ENCODE data around the gene SPNS1.

SPNS1 gene

GRCh38 chr16:28990375-28991040 is 15.9 kb downstream of the SPNS1 start:
- DNase-seq (ENCODE audit: low read depth), result no peak

- no peak for DNase-seq (ENCODE audit: low read depth)
Observed at GRCh38 chr16:28991687-28992086, 17.1 kb downstream of the SPNS1 start.

- no peak for DNase-seq (ENCODE audit: low read depth)
Observed at GRCh38 chr16:28992496-28992895, 17.9 kb downstream of the SPNS1 start.

GRCh38 chr16:28998837-28999236 is 24.3 kb downstream of the SPNS1 start:
- no peak for DNase-seq (ENCODE audit: low read depth)

GRCh38 chr16:28999577-28999976 is 25.0 kb downstream of the SPNS1 start:
- no peak for DNase-seq (ENCODE audit: low read depth)

- no peak for DNase-seq (ENCODE audit: low read depth)
Observed at GRCh38 chr16:29000019-29000418, 25.4 kb downstream of the SPNS1 start.

- DNase-seq (ENCODE audit: low read depth), result peak; percentile 32
Observed at GRCh38 chr16:29004496-29005139, 30.0 kb downstream of the SPNS1 start.

- DNase-seq (ENCODE audit: low read depth), result peak; percentile 58
Observed at GRCh38 chr16:29007730-29008593, 33.4 kb downstream of the SPNS1 start.

- DNase-seq (ENCODE audit: low read depth), result no peak
Observed at GRCh38 chr16:29009050-29009837, 34.7 kb downstream of the SPNS1 start.

- no peak for DNase-seq (ENCODE audit: low read depth)
Observed at GRCh38 chr16:29009838-29010166, 35.2 kb downstream of the SPNS1 start.

- DNase-seq (ENCODE audit: low read depth), result no peak
Observed at GRCh38 chr16:29011112-29011511, 36.5 kb downstream of the SPNS1 start.

- DNase-seq (ENCODE audit: low read depth), result no peak
Observed at GRCh38 chr16:29011851-29012250, 37.3 kb downstream of the SPNS1 start.

- DNase-seq (ENCODE audit: low read depth), result no peak
Observed at GRCh38 chr16:29012913-29013553, 38.5 kb downstream of the SPNS1 start.

GRCh38 chr16:29014561-29015069 is 40.0 kb downstream of the SPNS1 start:
- DNase-seq (ENCODE audit: low read depth), result no peak

GRCh38 chr16:29022196-29022595 is 47.6 kb downstream of the SPNS1 start:
- no peak for DNase-seq (ENCODE audit: low read depth)

GRCh38 chr16:29023279-29024277 is 49.0 kb downstream of the SPNS1 start:
- DNase-seq (ENCODE audit: low read depth), result no peak

GRCh38 chr16:29024278-29024677 is 49.7 kb downstream of the SPNS1 start:
- no peak for DNase-seq (ENCODE audit: low read depth)

- DNase-seq (ENCODE audit: low read depth), result no peak
Observed at GRCh38 chr16:29025218-29025617, 50.6 kb downstream of the SPNS1 start.

- no peak for DNase-seq (ENCODE audit: low read depth)
Observed at GRCh38 chr16:29025735-29026134, 51.2 kb downstream of the SPNS1 start.

- no peak for DNase-seq (ENCODE audit: low read depth)
Observed at GRCh38 chr16:29028457-29029167, 54.0 kb downstream of the SPNS1 start.
